NCI-H526 (cell line): ENCODE measurements around the gene PPP1R3G.

Experiments
- DNase-seq, 2 experiments: peaks; one replicate each; lab custom pipeline; 2025; lab: John Stamatoyannopoulos, UW

Gene PPP1R3G

GRCh38 chr6:5072440-5072839 lies 12.7 kb upstream of the PPP1R3G start:
- no peak for DNase-seq

- no peak for DNase-seq
Measured at GRCh38 chr6:5073992-5074391, 11.1 kb upstream of the PPP1R3G start.

GRCh38 chr6:5076931-5077330 lies 8.2 kb upstream of the PPP1R3G start:
- DNase-seq, result no peak

GRCh38 chr6:5078121-5078669 lies 6.9 kb upstream of the PPP1R3G start:
- DNase-seq, result peak in 1 of 2 experiments; percentile 13

GRCh38 chr6:5079692-5080091 lies 5.4 kb upstream of the PPP1R3G start:
- no peak for DNase-seq

- DNase-seq, result no peak
Measured at GRCh38 chr6:5080574-5080973, 4.6 kb upstream of the PPP1R3G start.

- DNase-seq, result no peak
Measured at GRCh38 chr6:5081182-5081581, 4.0 kb upstream of the PPP1R3G start.

- no peak for DNase-seq
Measured at GRCh38 chr6:5081955-5082354, 3.2 kb upstream of the PPP1R3G start.

GRCh38 chr6:5082487-5083306 lies 2.4 kb upstream of the PPP1R3G start:
- DNase-seq, result no peak

GRCh38 chr6:5083307-5083583 lies 1.9 kb upstream of the PPP1R3G start:
- no peak for DNase-seq

- no peak for DNase-seq
Measured at GRCh38 chr6:5083813-5084359, 1.3 kb upstream of the PPP1R3G start.

GRCh38 chr6:5084360-5084780 lies 771 bp upstream of the PPP1R3G start:
- no peak for DNase-seq

GRCh38 chr6:5085648-5086293 lies 630 bp downstream of the PPP1R3G start:
- peak in 1 of 2 experiments; percentile 68 for DNase-seq

GRCh38 chr6:5086294-5086890 lies 1.3 kb downstream of the PPP1R3G start:
- DNase-seq, result no peak

- no peak for DNase-seq
Measured at GRCh38 chr6:5087389-5087788, 2.2 kb downstream of the PPP1R3G start.

- no peak for DNase-seq
Measured at GRCh38 chr6:5088780-5089179, 3.6 kb downstream of the PPP1R3G start.

GRCh38 chr6:5089481-5090438 lies 4.6 kb downstream of the PPP1R3G start:
- DNase-seq, result no peak

GRCh38 chr6:5090603-5091002 lies 5.5 kb downstream of the PPP1R3G start:
- DNase-seq, result no peak

GRCh38 chr6:5091210-5092069 lies 6.3 kb downstream of the PPP1R3G start:
- no peak for DNase-seq

- DNase-seq, result no peak
Measured at GRCh38 chr6:5093231-5094015, 8.3 kb downstream of the PPP1R3G start.
